ENCODE results near the gene KRTAP26-1.

Gene KRTAP26-1

GRCh38 chr21:30320215-30320614 lies at the start of gene KRTAP26-1:
Gene KRTAP26-1, minus strand, starts transcription at chr21:30320315. Its CDS starts 280 bp downstream, at chr21:30320035.
- no peak for DNase-seq (ENCODE audit: insufficient read length, low spot score)
- no peak for FAIRE-seq

DNA sequence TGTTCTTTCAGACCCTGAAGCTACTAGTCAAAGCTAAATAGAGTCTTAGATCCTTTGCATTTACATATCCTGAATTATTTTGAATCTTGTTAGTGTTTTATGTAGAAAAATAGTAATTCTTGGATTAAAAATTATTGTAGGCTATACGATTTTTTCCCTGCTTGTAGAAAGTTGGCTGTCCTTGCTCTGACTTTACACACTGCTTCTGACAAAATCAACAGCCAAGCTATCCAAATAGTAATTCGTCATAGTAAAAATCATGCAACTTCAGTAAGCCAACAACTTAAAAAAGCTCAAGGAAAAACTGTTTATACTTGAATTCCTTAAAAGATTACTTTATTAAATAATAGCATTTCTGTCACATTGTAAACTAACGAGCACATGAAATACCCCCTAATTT lies 35.8 kb upstream of the KRTAP26-1 start:
- no peak for FAIRE-seq
- DNase-seq (ENCODE audit: insufficient read length, low spot score), result no peak

DNA sequence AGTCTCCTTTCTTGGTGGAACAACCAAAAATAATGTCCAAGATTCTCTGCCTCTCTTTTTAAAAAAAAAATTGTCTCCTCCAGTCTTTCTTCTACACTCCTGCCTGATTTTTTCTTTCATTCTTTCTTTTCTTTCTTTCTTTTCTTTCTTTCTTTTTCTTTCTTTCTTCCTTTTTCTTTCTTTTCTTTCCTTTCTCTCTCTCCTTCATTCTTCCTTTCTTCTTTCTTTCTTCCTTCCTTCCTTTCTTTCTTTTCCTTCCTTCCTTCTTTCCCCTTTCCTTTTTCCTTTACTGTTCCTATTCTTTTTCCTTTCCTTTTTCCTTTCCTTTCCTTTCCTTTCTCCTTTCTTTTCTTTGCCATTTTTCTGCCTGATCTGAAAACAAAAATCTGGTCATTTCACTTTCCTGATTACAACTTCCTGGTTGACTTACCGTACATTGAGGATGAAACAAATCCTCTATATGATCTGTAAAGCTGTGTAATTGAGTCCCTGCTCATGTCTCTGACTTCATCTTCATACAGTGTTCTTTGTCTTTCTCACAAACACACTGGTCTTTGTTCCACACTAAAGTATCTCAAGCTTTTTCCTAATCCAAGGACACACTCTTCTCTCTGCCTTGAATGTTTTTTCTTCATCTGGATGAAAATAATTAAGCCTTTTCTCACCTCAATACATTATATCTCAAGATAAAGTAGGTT lies 34.3 kb upstream of the KRTAP26-1 start:
- no peak for DNase-seq (ENCODE audit: insufficient read length, low spot score)
- FAIRE-seq, result no peak

DNA sequence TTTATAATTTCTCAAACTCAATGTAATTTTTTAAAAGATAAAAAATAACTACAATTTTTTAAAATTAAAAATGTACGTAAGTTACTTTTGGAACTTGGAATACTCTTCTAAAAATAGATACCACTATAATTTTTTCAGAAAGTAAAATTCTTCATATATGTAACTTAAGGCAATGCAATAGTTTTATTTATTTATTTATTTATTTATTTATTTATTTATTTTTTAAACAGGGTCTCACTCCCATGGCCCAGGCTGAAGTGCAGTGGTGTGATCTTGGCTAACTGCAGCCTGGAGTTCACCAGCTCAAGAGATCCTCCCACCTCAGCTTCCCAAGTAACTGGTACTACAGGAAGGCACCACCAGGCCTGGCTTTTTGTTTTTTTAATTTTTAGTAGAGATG lies 31.4 kb upstream of the KRTAP26-1 start:
- no peak for FAIRE-seq
- no peak for DNase-seq (ENCODE audit: insufficient read length, low spot score)

DNA sequence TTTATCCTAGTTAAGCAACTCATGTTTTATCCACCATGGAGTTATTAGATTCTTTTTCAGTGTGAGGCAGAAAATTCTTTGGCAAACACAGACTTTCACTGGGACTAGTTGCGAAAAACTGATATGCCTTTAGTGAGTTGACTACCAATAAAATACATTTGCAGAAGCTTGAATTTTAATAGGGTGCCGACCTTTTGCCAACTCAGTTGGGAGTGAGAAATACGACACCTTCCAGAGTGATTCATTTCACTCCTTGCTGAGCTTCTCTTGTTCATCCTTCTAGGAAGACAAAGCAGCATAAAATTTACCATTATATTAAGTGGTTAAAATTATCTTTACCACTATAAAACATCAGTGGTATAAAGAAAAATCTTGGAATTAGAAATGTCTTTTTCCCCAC lies 29.5 kb upstream of the KRTAP26-1 start:
- DNase-seq (ENCODE audit: insufficient read length, low spot score) (no peak), FAIRE-seq (no peak)

GRCh38 chr21:30348506-30348905 lies 28.4 kb upstream of the KRTAP26-1 start, which contains the start of gene KRTAP23-1:
Gene KRTAP23-1, minus strand, starts transcription at chr21:30348606. Its CDS starts 0 bp downstream, at chr21:30348606.
- no peak for FAIRE-seq
- no peak for DNase-seq (ENCODE audit: insufficient read length, low spot score)

DNA sequence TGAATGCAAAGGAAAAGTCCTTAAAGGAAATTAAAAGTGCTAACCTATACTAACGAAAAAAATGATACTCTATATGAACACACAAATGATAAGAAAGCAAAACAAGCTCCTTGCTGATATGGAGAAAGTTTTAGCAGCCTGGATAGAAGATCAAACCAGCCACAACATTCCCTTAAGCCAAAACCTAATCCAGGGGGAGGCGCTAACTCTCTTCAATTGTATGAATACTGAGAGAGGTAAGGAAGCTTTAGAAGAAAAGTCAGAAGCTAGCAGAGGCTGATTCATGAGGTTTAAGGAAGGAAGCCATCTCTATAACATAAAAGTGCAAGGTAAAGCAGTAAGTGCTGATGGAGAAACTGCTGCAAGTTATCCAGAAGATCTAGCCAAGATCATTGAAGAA lies 24.9 kb upstream of the KRTAP26-1 start:
- no peak for DNase-seq (ENCODE audit: insufficient read length, low spot score)
- FAIRE-seq, result no peak

- FAIRE-seq, result no peak
- DNase-seq (ENCODE audit: insufficient read length, low spot score), result no peak
Observed at GRCh38 chr21:30340714-30341573, 20.8 kb upstream of the KRTAP26-1 start.

GRCh38 chr21:30338717-30339116 lies 18.6 kb upstream of the KRTAP26-1 start:
- no peak for DNase-seq (ENCODE audit: insufficient read length, low spot score)
- FAIRE-seq, result no peak

GRCh38 chr21:30337772-30338171 lies 17.7 kb upstream of the KRTAP26-1 start:
- DNase-seq (ENCODE audit: insufficient read length, low spot score) (no peak), FAIRE-seq (no peak)

DNA sequence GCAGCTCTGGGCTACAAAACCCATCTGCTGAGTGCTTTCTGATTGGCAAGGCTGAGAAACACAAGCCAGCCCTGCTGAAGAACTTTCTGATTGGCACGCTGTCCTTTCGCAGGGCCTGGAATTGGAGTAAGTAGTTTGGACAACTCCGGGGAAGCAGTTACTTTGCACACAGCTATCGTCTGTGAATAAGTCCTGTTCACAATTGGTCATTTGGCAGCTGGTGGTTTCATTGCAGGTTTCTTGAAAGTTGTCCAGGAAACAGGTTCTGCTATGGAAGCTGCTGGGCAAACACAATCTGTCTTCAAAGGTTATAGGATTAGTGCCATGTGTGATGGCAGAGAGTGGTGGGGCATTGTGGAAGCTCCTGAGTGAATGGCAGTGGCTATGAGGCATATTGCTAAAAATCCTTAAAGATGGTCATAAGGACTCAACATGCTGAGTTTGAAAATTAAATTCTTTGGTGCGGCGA lies 17.2 kb upstream of the KRTAP26-1 start, which contains the start of gene KRTAP27-1:
Gene KRTAP27-1, minus strand, starts transcription at position 419 of the 469 bp plus-strand sequence. Its CDS starts 26 bp downstream, at position 393.
- FAIRE-seq, result no peak
- DNase-seq (ENCODE audit: insufficient read length, low spot score), result no peak

GRCh38 chr21:30336596-30336995 lies 16.5 kb upstream of the KRTAP26-1 start:
- DNase-seq (ENCODE audit: insufficient read length, low spot score) (no peak), FAIRE-seq (no peak)

DNA sequence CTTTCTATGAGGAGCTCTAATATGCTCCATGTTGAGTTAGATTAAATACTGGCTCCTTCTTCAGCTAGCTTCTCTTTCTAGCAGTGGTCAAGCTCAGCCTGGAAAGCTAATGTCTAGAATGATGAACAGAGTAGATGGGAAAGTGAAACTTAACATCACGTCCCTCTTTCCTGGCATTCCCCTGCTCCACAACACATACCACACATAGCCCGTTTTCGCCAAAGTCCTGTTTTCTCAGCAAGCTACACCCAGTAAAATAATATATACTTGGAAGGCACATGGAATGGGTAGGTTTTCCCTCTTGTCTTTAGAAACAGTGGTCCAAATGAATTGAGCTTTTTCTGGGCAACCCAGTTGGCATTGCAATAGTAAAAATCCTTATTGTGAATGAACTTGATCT lies 13.6 kb upstream of the KRTAP26-1 start:
- no peak for DNase-seq (ENCODE audit: insufficient read length, low spot score)
- FAIRE-seq, result no peak

DNA sequence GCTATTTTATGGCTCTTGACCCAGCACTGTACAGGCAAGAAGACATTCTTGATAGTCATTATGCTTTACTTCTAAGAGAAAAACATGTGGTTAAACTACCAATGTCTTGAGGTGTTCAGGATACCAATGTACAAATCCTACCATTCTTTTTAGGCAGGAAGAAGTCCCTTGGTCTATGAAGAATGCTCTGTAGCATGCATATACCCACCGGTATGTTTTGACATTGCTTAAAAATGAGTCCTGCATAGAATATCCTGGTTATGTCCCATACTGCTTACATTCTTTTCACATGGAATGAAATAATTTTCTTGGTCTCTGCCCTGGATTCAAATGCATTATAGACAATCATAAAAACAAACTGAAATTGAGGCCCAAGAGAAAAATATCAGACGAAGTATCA lies 12.6 kb upstream of the KRTAP26-1 start:
- FAIRE-seq (no peak), DNase-seq (ENCODE audit: insufficient read length, low spot score) (no peak)

DNA sequence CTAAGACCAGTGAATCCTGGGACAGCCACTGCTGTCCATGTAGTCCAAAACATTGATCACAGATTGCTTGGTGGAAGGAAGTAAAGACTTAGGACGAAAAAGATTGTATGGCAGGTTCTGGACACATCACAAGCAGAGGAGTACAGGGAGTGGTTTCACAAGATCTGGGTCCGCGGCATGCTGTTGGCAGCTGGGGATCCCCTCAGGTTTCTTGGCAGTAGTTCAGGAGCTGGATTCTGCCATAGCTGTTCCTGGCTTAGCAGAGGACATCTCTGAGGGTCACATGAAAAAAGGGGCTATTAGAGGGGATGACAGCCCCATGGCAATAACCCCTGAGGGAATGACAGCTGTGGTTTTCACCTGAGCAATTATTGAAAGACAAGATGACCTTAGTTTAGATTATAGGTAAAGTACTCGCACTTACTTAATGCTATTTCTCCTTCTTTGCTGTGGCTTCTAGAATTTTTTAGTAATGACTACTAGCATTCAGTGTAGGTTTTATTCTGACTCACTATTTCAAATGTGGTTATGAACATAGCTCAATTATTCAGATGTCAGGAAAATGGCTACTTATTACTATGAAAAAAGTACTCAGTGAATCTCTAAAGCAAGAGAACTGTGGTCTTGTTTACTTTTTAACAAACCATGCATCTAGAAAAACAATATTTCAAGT lies 9.2 kb upstream of the KRTAP26-1 start:
- FAIRE-seq (no peak), DNase-seq (ENCODE audit: insufficient read length, low spot score) (no peak)

DNA sequence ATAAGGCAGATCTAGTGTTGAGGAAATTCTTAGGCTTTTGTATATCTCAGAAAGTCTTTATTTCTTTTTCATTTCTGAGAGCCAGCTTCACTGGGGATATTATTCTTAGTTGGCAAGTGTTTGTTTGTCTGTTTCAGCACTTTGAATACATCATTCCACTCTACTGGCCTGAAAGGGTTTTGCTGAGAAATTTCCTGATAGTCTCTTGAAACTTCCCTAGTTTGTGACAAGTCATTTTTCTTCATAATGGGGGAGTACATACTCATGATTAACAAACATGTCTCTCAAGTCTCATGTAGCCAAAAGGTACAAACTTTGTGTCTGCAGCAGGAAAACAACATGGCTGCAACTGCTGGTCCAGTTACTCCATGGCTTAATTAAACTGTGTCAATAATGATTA lies 6.3 kb upstream of the KRTAP26-1 start:
- no peak for FAIRE-seq

GRCh38 chr21:30315701-30316100 lies 4.4 kb downstream of the KRTAP26-1 start:
- FAIRE-seq (no peak), DNase-seq (ENCODE audit: insufficient read length, low spot score) (no peak)

More for the DNA sequence above, 6.3 kb upstream of the KRTAP26-1 start:
- DNase-seq (ENCODE audit: insufficient read length, low spot score), result no peak

DNA sequence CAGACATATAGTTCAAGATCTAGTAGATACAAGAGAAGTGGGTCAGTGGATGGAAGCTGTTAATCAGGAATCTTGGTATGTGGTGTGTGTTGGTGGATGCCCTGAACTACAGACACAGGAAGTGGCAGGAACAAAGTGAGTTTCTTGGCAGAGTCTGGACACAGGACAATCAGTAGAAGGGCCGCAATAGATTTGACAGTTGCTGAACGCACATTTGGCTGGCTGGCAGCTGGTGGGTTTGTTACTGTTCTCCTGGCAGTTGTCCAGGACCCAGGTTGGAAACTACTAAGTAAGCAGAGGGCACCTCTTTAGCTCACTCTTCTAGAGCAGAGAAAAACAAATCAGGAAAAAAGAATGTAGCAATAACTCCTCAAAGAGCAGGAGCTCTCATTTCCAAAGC lies 13.2 kb downstream of the KRTAP26-1 start:
- no peak for FAIRE-seq
- DNase-seq (ENCODE audit: insufficient read length, low spot score), result no peak

DNA sequence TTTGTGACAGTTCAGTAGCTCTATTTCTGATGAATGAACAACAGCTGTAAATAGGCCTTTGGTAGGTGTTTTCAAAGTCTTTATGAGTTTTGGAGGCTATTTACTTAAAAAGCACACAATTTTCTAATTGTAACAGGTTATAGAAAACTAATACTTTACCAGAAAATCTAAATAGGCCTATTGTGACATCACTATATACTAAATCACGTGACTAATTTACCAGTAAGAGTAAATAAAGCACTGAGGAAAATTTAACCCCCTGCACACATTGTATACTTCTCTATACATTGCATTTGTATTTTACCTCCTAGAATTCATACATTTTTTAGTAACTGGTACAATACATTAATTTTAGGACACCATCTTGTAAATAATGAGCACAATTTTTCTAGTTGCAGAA lies 15.0 kb downstream of the KRTAP26-1 start:
- no peak for FAIRE-seq
- DNase-seq (ENCODE audit: insufficient read length, low spot score), result no peak

GRCh38 chr21:30289215-30289614 lies 30.9 kb downstream of the KRTAP26-1 start, which contains the start of gene KRTAP25-1:
Gene KRTAP25-1, minus strand, starts transcription at chr21:30289514. Its CDS starts 24 bp downstream, at chr21:30289490.
- no peak for DNase-seq (ENCODE audit: insufficient read length, low spot score)
- no peak for FAIRE-seq

- no peak for FAIRE-seq
- no peak for DNase-seq (ENCODE audit: insufficient read length, low spot score)
Observed at GRCh38 chr21:30282850-30283249, 37.3 kb downstream of the KRTAP26-1 start, which contains the start of gene KRTAP24-1. Gene KRTAP24-1, minus strand, starts transcription at chr21:30282950. Its CDS starts 18 bp downstream, at chr21:30282932.

All from GM19239 (cell line).